OCI-LY3 (cell line): ENCODE measurements around the gene G3BP1.

ENCODE experiments used
- H2AFZ ChIP-seq: fragments of 200-600, 300-600 bp; shearing (Covaris generic); 2 replicates; pipeline ENCODE4 v1.6.0; 2014; ENCODE audit warnings: antibody characterized with exemption, low read depth, low read length
- H3K27ac ChIP-seq: fragments of 200-600, 300-600 bp; sonication (generic); 2 replicates; pipeline ENCODE4 v1.5.1; 2014; ENCODE audit warnings: mild to moderate bottlenecking, low read length, moderate library complexity, mixed read lengths
- H3K27me3 ChIP-seq: fragments of 200-600, 300-600 bp; sonication (generic); 2 replicates; pipeline ENCODE4 v1.6.1; 2014; ENCODE audit warnings: low read depth, low read length, mixed read lengths
- H3K36me3 ChIP-seq: fragments of 200-600, 300-600 bp; sonication (generic); replicated peaks from 2 replicates; pipeline ENCODE3; 2014; ENCODE audit warnings: low read depth, low read length, mixed read lengths
- H3K4me1 ChIP-seq: fragments of 300-600, 200-600 bp; sonication (generic); 2 replicates; pipeline ENCODE4 v1.6.1; 2014; ENCODE audit warnings: low read length, mixed read lengths
- H3K4me2 ChIP-seq: fragments of 200-600, 300-600 bp; sonication (generic); 2 replicates; pipeline ENCODE4 v1.6.1; 2014; ENCODE audit warnings: low read length, mixed read lengths
- H3K4me3 ChIP-seq: fragments of 300-600, 200-600 bp; sonication (generic); 2 replicates; pipeline ENCODE4 v1.5.1; 2014; ENCODE audit warnings: antibody characterized with exemption, mild to moderate bottlenecking, low read length, moderate library complexity
- H3K79me2 ChIP-seq: fragments of 300-600, 200-600 bp; shearing (Covaris generic); 2 replicates; pipeline ENCODE4 v1.6.1; 2014; ENCODE audit warnings: mild to moderate bottlenecking, low read length, mixed read lengths
- H3K9ac ChIP-seq: fragments of 300-600, 200-600 bp; shearing (Covaris generic); 2 replicates; pipeline ENCODE4 v1.6.0; 2014; ENCODE audit warnings: mild to moderate bottlenecking, low read length, moderate library complexity
- H3K9me3 ChIP-seq: fragments of 200-600, 300-600 bp; shearing (Covaris generic); 2 replicates; pipeline ENCODE4 v1.6.1; 2014; ENCODE audit warnings: low read length, mixed read lengths; ENCODE audit not compliant: insufficient read depth
- H4K20me1 ChIP-seq: fragments of 200-600, 300-600 bp; sonication (generic); 2 replicates; pipeline ENCODE4 v1.6.1; 2016; ENCODE audit warnings: low read length, mixed read lengths; ENCODE audit not compliant: insufficient read depth
- EZH2phosphoT487 ChIP-seq: fragments of 200-600 bp; shearing (Covaris generic); IDR thresholded peaks from 2 replicates; pipeline ENCODE4 v1.6.1; 2018; ENCODE audit warnings: antibody characterized with exemption, mixed run types, low read depth
- TF ChIP-seq, protein P1 (sequence below): fragments of 200-600, 300-600 bp; sonication (generic); IDR thresholded peaks from 2 replicates; pipeline ENCODE4 v1.5.1; 2014; ENCODE audit warnings: antibody characterized with exemption, low read length, low read depth

Gene G3BP1

DNA sequence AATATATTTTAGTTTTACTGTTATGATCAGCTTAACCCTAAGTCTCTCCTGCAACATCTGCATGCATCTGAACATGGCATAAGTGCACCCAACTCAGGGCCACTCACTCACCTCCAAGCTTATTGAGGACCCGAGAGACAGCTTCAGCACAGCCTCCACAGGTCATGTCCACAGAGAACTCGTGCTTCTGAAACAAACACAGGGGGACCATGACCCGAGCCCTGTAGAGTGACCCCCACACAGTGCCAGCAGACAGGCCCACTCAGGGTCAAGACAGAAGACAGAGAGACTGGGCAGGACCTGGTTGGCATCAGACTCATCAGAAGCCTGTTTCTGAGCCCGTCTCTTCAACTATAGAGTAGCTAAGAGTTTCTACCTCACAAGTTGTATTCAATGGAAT is 20.2 kb upstream of the G3BP1 start:
- H3K4me3 ChIP-seq: no peak overlapping the region
- TF ChIP-seq EZH2phosphoT487: no peak
- TF ChIP-seq, protein P1, sequence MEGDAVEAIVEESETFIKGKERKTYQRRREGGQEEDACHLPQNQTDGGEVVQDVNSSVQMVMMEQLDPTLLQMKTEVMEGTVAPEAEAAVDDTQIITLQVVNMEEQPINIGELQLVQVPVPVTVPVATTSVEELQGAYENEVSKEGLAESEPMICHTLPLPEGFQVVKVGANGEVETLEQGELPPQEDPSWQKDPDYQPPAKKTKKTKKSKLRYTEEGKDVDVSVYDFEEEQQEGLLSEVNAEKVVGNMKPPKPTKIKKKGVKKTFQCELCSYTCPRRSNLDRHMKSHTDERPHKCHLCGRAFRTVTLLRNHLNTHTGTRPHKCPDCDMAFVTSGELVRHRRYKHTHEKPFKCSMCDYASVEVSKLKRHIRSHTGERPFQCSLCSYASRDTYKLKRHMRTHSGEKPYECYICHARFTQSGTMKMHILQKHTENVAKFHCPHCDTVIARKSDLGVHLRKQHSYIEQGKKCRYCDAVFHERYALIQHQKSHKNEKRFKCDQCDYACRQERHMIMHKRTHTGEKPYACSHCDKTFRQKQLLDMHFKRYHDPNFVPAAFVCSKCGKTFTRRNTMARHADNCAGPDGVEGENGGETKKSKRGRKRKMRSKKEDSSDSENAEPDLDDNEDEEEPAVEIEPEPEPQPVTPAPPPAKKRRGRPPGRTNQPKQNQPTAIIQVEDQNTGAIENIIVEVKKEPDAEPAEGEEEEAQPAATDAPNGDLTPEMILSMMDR: no peak
- no peaks in the 10 kb centered on the region for H3K9me3 ChIP-seq
- H2AFZ ChIP-seq: no peak overlapping the region
- H3K9ac ChIP-seq: no peak overlapping the region
- no peaks in the 10 kb centered on the region for H4K20me1 ChIP-seq
- H3K4me1 ChIP-seq: peaks cover 23% of the 10 kb centered on the region
- peaks cover 7% of the 10 kb centered on the region for H3K36me3 ChIP-seq
- H3K27ac ChIP-seq: no peak overlapping the region
- peaks cover 11% of the 10 kb centered on the region for H3K79me2 ChIP-seq
- H3K27me3 ChIP-seq: no peaks in the 10 kb centered on the region
- H3K4me2 ChIP-seq: no peak overlapping the region

DNA sequence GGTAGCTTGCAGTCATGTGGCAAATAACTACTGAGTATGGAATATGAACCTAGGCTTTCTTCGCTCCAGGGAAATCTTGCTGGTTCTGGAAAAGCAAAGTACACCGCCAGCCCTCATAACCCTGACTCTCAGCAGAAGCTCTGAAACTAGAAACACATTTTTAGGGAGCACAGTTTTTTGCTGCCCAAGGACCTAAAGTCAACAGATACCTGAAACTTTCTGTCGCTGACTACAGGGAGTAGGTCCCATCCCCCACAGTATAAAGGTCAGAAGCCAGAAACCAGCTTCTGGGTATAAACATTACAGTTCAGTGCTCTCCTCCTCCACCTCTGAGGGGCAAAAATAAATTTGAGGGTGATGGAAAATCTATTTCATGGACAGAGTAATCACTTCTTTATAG is 16.4 kb upstream of the G3BP1 start:
- Histone ChIP-seq H3K9ac (no peak overlapping the region), H3K79me2 (peaks cover 13% of the 10 kb centered on the region)

DNA sequence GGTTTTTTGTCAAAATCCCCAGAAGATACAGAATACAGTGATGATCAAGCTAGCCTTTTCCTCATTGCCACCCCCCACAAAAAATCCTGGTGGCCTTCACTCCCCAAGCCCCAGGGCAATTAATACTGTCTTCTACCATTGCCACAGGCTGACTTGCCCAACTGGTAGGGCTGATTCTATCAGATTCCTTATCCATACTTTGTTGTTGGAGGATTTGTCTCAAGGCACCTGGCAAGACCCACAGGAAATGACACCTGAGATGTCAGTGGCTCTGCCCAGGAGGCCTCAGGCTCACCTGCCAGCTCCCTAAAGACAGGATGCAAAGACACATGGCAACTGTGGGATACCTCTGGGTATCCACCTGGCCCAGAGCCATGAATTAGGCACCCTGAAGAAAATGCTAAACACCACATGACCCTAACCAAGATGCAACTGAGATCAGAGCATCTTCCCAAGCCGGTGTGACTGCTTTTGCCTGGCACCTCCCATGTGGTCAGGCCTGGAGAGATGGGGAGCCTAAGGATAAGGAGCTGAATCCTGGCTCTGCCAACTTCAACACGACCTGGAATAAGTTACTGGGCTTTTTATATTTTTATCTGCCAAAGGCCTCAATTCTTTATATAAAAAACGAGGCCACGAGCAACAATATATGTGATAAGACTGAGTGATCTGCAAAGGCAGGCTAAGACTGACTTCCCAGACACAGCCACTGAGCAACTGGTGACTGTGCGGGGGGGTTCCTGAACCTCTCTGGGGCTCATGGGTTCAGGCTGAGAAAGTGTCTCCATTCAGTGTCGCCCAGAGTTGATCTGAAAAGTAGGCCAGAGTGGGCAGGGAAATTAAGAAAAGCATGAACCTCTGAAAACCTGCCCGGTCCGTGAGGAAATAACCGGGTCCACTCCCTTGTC is 14.3 kb upstream of the G3BP1 start:
- no peaks in the 10 kb centered on the region for H4K20me1 ChIP-seq
- H3K4me3 ChIP-seq: peak overlapping the region; percentile 89
- H2AFZ ChIP-seq: no peak overlapping the region
- H3K9ac ChIP-seq: peak overlapping the region; percentile 81
- no peaks in the 10 kb centered on the region for H3K27me3 ChIP-seq
- H3K79me2 ChIP-seq: peaks cover 13% of the 10 kb centered on the region
- peaks cover 23% of the 10 kb centered on the region for H3K4me1 ChIP-seq
- peak overlapping the region; percentile 80 for H3K4me2 ChIP-seq
- H3K9me3 ChIP-seq: no peaks in the 10 kb centered on the region
- TF ChIP-seq EZH2phosphoT487: no peak
- TF ChIP-seq, protein P1: no peak
- peaks cover 7% of the 10 kb centered on the region for H3K36me3 ChIP-seq
- no peak overlapping the region for H3K27ac ChIP-seq

More for the DNA sequence above, 16.4 kb upstream of the G3BP1 start:
- H3K4me3 ChIP-seq: no peak overlapping the region
- H4K20me1 ChIP-seq: no peaks in the 10 kb centered on the region
- no peaks in the 10 kb centered on the region for H3K9me3 ChIP-seq
- no peak overlapping the region for H3K4me2 ChIP-seq
- H3K27ac ChIP-seq: no peak overlapping the region
- no peak for TF ChIP-seq EZH2phosphoT487
- TF ChIP-seq, protein P1: no peak
- no peak overlapping the region for H2AFZ ChIP-seq
- peaks cover 23% of the 10 kb centered on the region for H3K4me1 ChIP-seq
- H3K36me3 ChIP-seq: peaks cover 7% of the 10 kb centered on the region
- H3K27me3 ChIP-seq: no peaks in the 10 kb centered on the region

DNA sequence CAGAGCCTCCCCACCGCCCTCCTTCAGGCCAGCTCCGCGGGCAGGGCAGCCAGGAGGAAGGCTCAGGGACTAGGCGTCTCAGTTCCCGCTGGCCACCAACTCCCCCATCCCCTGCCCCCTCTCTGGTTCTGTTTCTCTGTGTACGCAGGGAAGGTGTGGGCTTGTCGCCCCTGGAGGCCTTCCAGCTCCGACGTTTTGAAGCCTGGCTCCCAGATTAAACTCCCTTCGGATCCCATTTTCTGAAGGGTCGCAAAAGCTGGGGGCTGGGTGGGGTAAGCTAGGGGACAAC is 13.7 kb upstream of the G3BP1 start:
- Histone ChIP-seq H3K4me3 (peak overlapping the region; percentile 89), H3K27me3 (no peaks in the 10 kb centered on the region), H3K9ac (peak overlapping the region; percentile 81), H4K20me1 (no peaks in the 10 kb centered on the region), H3K4me2 (peak overlapping the region; percentile 80), H3K36me3 (peaks cover 5% of the 10 kb centered on the region), H2AFZ (no peak overlapping the region), H3K27ac (no peak overlapping the region), H3K9me3 (no peaks in the 10 kb centered on the region), H3K4me1 (peaks cover 23% of the 10 kb centered on the region), H3K79me2 (peaks cover 13% of the 10 kb centered on the region)
- no peak for TF ChIP-seq EZH2phosphoT487
- TF ChIP-seq, protein P1: no peak
